ENCODE results near the gene APBA2. TPM values are rescaled to one million over a fixed set of nuclear protein-coding genes. Genes with fewer than 3 reads are reported as not detected.

APBA2 gene
- total and polyA plus RNA-seq, 10 donors, result 5.8 to 33.8 (median 18.3) TPM

GRCh38 chr15:28876131-28876844 is 9.5 kb upstream of the APBA2 start:
- Histone ChIP-seq H3K27ac (no peak overlapping the region), H3K4me3 (no peak overlapping the region), H3K4me1 (no peaks in the 10 kb centered on the region), H3K9me3 (peaks cover 0 to 3% (median 0%) of the 10 kb centered on the region in 8 donors), H3K36me3 (no peaks in the 10 kb centered on the region), H3K27me3 (replicated peaks in 1 of 7) (peaks cover 0 to 3% (median 0%) of the 10 kb centered on the region in 7 donors)
- intact Hi-C loops (cut with DNase I; ENCODE audit: low total_unique reads), result no loop called here
- DNase-seq, result peak; percentile 61
- 72 to 83% (median 79%) methylated on average over 13 to 14 of the region's 14 CpGs for WGBS, 5 donors
- TF ChIP-seq POLR2AphosphoS5 (IDR thresholded peaks at IDR 0.05) (no peak), CTCF (IDR thresholded peaks at IDR 0.05 in 8 of 11, conservative IDR thresholded peaks at IDR 0.05 in 3 of 11) (no peak), POLR2A (IDR thresholded peaks at IDR 0.05) (no peak)

- no peaks in the 10 kb centered on the region for H3K36me3 ChIP-seq
- no peaks in the 10 kb centered on the region for H3K4me1 ChIP-seq
- no peak overlapping the region for H3K27ac ChIP-seq
- peaks cover 0 to 1% (median 0%) of the 10 kb centered on the region in 8 donors for H3K9me3 ChIP-seq
- TF ChIP-seq POLR2AphosphoS5 (IDR thresholded peaks at IDR 0.05), result no peak
- TF ChIP-seq CTCF (IDR thresholded peaks at IDR 0.05 in 8 of 11, conservative IDR thresholded peaks at IDR 0.05 in 3 of 11), result no peak
- intact Hi-C loops (cut with DNase I; ENCODE audit: low total_unique reads), result no loop called here
- no peak overlapping the region for H3K4me3 ChIP-seq
- WGBS, 5 donors, result 91 to 96% (median 92%) methylated on average over 6 to 8 of the region's 8 CpGs
- peaks cover 0 to 3% (median 0%) of the 10 kb centered on the region in 7 donors for H3K27me3 ChIP-seq (replicated peaks in 1 of 7)
- DNase-seq, result peak; percentile 65
These were observed 9.0 kb upstream of the APBA2 start for GRCh38 chr15:28876845-28877185.

- H3K27ac ChIP-seq, result no peak overlapping the region
- H3K36me3 ChIP-seq, result no peaks in the 10 kb centered on the region
- WGBS, 5 donors, result 87 to 92% (median 91%) methylated on average over 15 of the region's 15 CpGs
- intact Hi-C loops (cut with DNase I; ENCODE audit: low total_unique reads), result no loop called here
- TF ChIP-seq POLR2A (IDR thresholded peaks at IDR 0.05) (no peak), POLR2AphosphoS5 (IDR thresholded peaks at IDR 0.05) (no peak), CTCF (IDR thresholded peaks at IDR 0.05 in 8 of 11, conservative IDR thresholded peaks at IDR 0.05 in 3 of 11) (no peak)
- peaks cover 0 to 3% (median 0%) of the 10 kb centered on the region in 7 donors for H3K27me3 ChIP-seq (replicated peaks in 1 of 7)
- DNase-seq, result no peak
- no peaks in the 10 kb centered on the region for H3K4me1 ChIP-seq
- H3K4me3 ChIP-seq, result no peak overlapping the region
- H3K9me3 ChIP-seq, result no peaks in the 10 kb centered on the region
These were observed 7.6 kb upstream of the APBA2 start for GRCh38 chr15:28878209-28878608.

- H3K27ac ChIP-seq, result no peak overlapping the region
- H3K9me3 ChIP-seq, result no peaks in the 10 kb centered on the region
- H3K4me1 ChIP-seq, result no peaks in the 10 kb centered on the region
- peaks cover 0 to 3% (median 0%) of the 10 kb centered on the region in 7 donors for H3K27me3 ChIP-seq (replicated peaks in 1 of 7)
- H3K36me3 ChIP-seq, result no peaks in the 10 kb centered on the region
- WGBS, 5 donors, result 89 to 96% (median 92%) methylated on average over 9 of the region's 9 CpGs
- no peak overlapping the region for H3K4me3 ChIP-seq
- no peak for DNase-seq
- intact Hi-C loops (cut with DNase I; ENCODE audit: low total_unique reads), result no loop called here
- TF ChIP-seq CTCF (IDR thresholded peaks at IDR 0.05 in 8 of 11, conservative IDR thresholded peaks at IDR 0.05 in 3 of 11) (no peak), POLR2A (IDR thresholded peaks at IDR 0.05) (no peak), POLR2AphosphoS5 (IDR thresholded peaks at IDR 0.05) (no peak)
These were observed 6.2 kb upstream of the APBA2 start for GRCh38 chr15:28879551-28879950.
